Activated B cell treated with CpG ODN at 0.5 μM for 24 hours (primary cell): ENCODE results near the gene OTUD7B. TPM values are rescaled to one million over a fixed set of nuclear protein-coding genes. Genes with fewer than 3 reads are reported as not detected.

Source experiments
- ATAC-seq: fragments of 200-7000 bp; cut with Tn5 transposase; one replicate; pipeline ENCODE4 v1.10.0; 2021; ENCODE audit warnings: low read depth, mild to moderate bottlenecking, moderate library complexity
- CTCF ChIA-PET: fragments of 350-600 bp; sonication (Branson Sonifier 250); formaldehyde crosslinking; loops from one replicate; lab custom pipeline; 2021; ENCODE audit warnings: antibody characterized with exemption; lab: Charles Lee
- POLR2A ChIA-PET: fragments of 350-600 bp; sonication (Branson Sonifier 250); formaldehyde crosslinking; loops from one replicate; lab custom pipeline; 2021; ENCODE audit warnings: antibody characterized with exemption; lab: Charles Lee
- DNase-seq: peaks from one replicate; pipeline ENCODE4 v3.0.0; 2022
- H3K27ac Mint-ChIP-seq: one replicate; pipeline ENCODE4 v1.8.0; 2020; ENCODE audit warnings: mixed read lengths
- H3K27me3 Mint-ChIP-seq: one replicate; pipeline ENCODE4 v1.8.0; 2021; ENCODE audit warnings: mixed read lengths
- H3K36me3 Mint-ChIP-seq: one replicate; pipeline ENCODE4 v1.8.0; 2021; ENCODE audit warnings: low read depth, mixed read lengths
- H3K4me1 Mint-ChIP-seq: one replicate; pipeline ENCODE4 v1.8.0; 2021; ENCODE audit warnings: mixed read lengths
- H3K4me3 Mint-ChIP-seq: one replicate; pipeline ENCODE4 v1.8.0; 2020; ENCODE audit warnings: mild to moderate bottlenecking, mixed read lengths
- H3K9me3 Mint-ChIP-seq: one replicate; pipeline ENCODE4 v1.8.0; 2020; ENCODE audit warnings: mixed read lengths
- CTCF ChIP-seq: fragments of 200-600 bp; IDR thresholded peaks from one replicate; pipeline ENCODE4 v1.8.0; 2022; ENCODE audit warnings: antibody characterized with exemption, mild to moderate bottlenecking
- intact Hi-C: fragments of 100-400 bp; cut with micrococcal nuclease; formaldehyde crosslinking; loops from one replicate; pipeline ENCODE4 v1.15.1; 2024
- total RNA-seq: library from RNA; stranded (reverse); gene quantifications from 2 replicates; pipeline ENCODE4 v1.2.3, GENCODE V29; 2022

OTUD7B gene
- total RNA-seq, 1 donor from 2014 or later, result 4.3 TPM

GRCh38 chr1:149888999-149889289 lies 121.6 kb downstream of the OTUD7B start:
- Mint-ChIP-seq H3K4me3 (no peak overlapping the region), H3K36me3 (peaks cover 2% of the 10 kb centered on the region), H3K27ac (no peak overlapping the region), H3K4me1 (no peaks in the 10 kb centered on the region), H3K9me3 (no peaks in the 10 kb centered on the region), H3K27me3 (no peaks in the 10 kb centered on the region)
- intact Hi-C loops, result loop anchor here (1.0 kb wide), 6 partner anchors 10 to 345 kb away; partner anchors contain the start of genes BOLA1 and SF3B4
- ATAC-seq, result no peak
- DNase-seq, result no peak
- ChIA-PET POLR2A (interaction anchor here (0.5 to 7.3 kb wide), 16 partner anchors 8 to 476 kb away, joined by 3 to 311 read pairs (median 16); partner anchors contain the start of genes BOLA1, RPRD2, SF3B4 and VPS45), CTCF (interaction anchor here (0.6 to 1.3 kb wide), 2 partner anchors 280 to 298 kb away, joined by 3 read pairs; no protein-coding TSS in a partner anchor)
- TF ChIP-seq CTCF, result no peak

DNA sequence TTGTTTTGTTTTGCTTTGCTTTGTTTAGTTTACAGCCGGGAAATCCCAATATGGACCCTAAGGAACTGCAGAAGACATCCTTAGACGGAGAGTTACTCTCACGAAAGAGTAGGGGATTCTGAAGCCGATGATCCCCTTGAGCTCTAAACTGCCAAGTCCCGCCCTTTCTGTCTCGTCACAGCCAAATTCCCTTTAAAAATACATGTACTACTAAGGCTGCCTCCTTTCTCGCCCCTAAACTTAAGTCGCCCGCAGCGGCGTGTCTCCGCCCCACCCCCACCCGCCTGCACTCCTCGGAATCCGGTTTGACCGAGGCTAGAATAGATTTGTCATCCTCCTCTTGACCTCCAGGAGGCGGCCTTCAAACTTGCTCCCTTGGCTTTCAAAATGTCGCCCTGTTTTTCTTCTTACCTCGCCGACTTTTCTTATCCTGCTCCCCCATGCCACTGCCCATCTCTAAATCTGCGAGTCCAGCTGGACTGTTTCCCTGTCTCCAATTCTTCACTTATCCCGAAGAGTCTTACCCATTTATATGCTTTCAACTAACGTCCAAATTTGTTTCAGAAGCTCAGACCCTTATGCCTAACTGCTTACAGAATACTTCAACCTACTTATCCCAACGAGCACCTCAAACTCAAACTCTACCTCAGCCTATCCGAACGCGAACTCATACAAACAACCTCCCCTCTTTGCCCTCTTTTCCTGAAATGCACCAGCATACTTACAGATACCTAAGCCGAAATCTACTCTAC lies 122.1 kb downstream of the OTUD7B start:
- H3K4me3 Mint-ChIP-seq, result no peak overlapping the region
- DNase-seq (peak; percentile 53), ATAC-seq (peak; percentile 29)
- H3K4me1 Mint-ChIP-seq, result no peaks in the 10 kb centered on the region
- no peaks in the 10 kb centered on the region for H3K9me3 Mint-ChIP-seq
- POLR2A ChIA-PET, result interaction anchor here (0.5 to 7.3 kb wide), 38 partner anchors 9 to 988 kb away, joined by 3 to 311 read pairs (median 8); partner anchors contain the start of genes ANP32E, APH1A, ARNT and BOLA1
- H3K27me3 Mint-ChIP-seq, result no peaks in the 10 kb centered on the region
- peaks cover 2% of the 10 kb centered on the region for H3K36me3 Mint-ChIP-seq
- TF ChIP-seq CTCF, result peak; percentile 54
- intact Hi-C loops, result loop anchor here (1.0 kb wide), 6 partner anchors 11 to 346 kb away; partner anchors contain the start of genes BOLA1 and SF3B4
- H3K27ac Mint-ChIP-seq, result no peak overlapping the region
- CTCF ChIA-PET, result interaction anchor here (0.6 to 2.1 kb wide), 11 partner anchors 11 to 299 kb away, joined by 3 to 10 read pairs (median 3); partner anchors contain the start of gene BOLA1

Other genes starting within 250 kb of the OTUD7B start
- not detected in 2 replicates for gene FCGR1A, start 228.0 kb downstream of the OTUD7B start, total RNA-seq
- gene BOLA1, start 111.2 kb downstream of the OTUD7B start, total RNA-seq, result 10.2 and 11.6 TPM in 2 replicates
- gene SV2A, start 92.9 kb downstream of the OTUD7B start, total RNA-seq, result 0.07 and 0.12 TPM in 2 replicates
- gene SF3B4, start 82.9 kb downstream of the OTUD7B start, total RNA-seq, result 80.8 and 86.2 TPM in 2 replicates
- gene MTMR11, start 73.8 kb downstream of the OTUD7B start, total RNA-seq, result not detected in 2 replicates
- gene VPS45, start 57.0 kb upstream of the OTUD7B start, total RNA-seq, result 39.0 and 46.0 TPM in 2 replicates
- 195 and 208 TPM in 2 replicates for gene PLEKHO1, start 139.2 kb upstream of the OTUD7B start, total RNA-seq
- gene ANP32E, start 225.4 kb upstream of the OTUD7B start, total RNA-seq, result 70.5 and 84.3 TPM in 2 replicates
- gene CA14, start 247.0 kb upstream of the OTUD7B start, total RNA-seq, result not detected in 2 replicates